Muscle layer of duodenum (tissue), 2 donors: Measurements from ENCODE around the gene GPR27.

Source experiments
- H3K27ac ChIP-seq: one replicate; pipeline ENCODE4 v1.7.0; 2013; ENCODE audit warnings: mild to moderate bottlenecking, low read length
- H3K27me3 ChIP-seq: one replicate; pipeline ENCODE4 v1.7.0; 2013; ENCODE audit warnings: low read depth, mild to moderate bottlenecking, control low read depth, low read length
- H3K36me3 ChIP-seq, 2 donors: one replicate each; pipeline ENCODE4 v1.7.0; 2013; ENCODE audit warnings: low read length in 2 of 2, control low read depth in 1 of 2, mild to moderate bottlenecking in 1 of 2; ENCODE audit not compliant: insufficient read depth in 2 of 2, control insufficient read depth in 1 of 2
- H3K4me1 ChIP-seq, 2 donors: one replicate each; pipeline ENCODE4 v1.7.0; 2013; ENCODE audit warnings: low read length in 2 of 2, mild to moderate bottlenecking in 2 of 2, control low read depth in 1 of 2, moderate library complexity in 1 of 2; ENCODE audit not compliant: insufficient read depth in 2 of 2, control insufficient read depth in 1 of 2
- H3K4me3 ChIP-seq, 2 donors: one replicate each; pipeline ENCODE4 v1.7.0; 2013; ENCODE audit warnings: low read length in 2 of 2, low read depth in 1 of 2, mild to moderate bottlenecking in 1 of 2
- H3K9me3 ChIP-seq, 2 donors: one replicate each; pipeline ENCODE4 v1.7.0; 2013; ENCODE audit warnings: low read length in 2 of 2, control low read depth in 1 of 2, mild to moderate bottlenecking in 1 of 2; ENCODE audit not compliant: control insufficient read depth in 1 of 2
- donor health status: healthy.

GPR27 gene

GRCh38 chr3:71734881-71735280 lies 18.8 kb upstream of the GPR27 start:
- no peaks in the 10 kb centered on the region for H3K36me3 ChIP-seq

GRCh38 chr3:71742621-71743020 lies 11.0 kb upstream of the GPR27 start:
- Histone ChIP-seq H3K4me1 (no peaks in the 10 kb centered on the region), H3K9me3 (peaks cover 7 to 28% of the 10 kb centered on the region in 2 donors), H3K27me3 (no peaks in the 10 kb centered on the region), H3K36me3 (no peaks in the 10 kb centered on the region), H3K27ac (no peak overlapping the region), H3K4me3 (no peak overlapping the region)

More at GRCh38 chr3:71734881-71735280, 18.8 kb upstream of the GPR27 start:
- Histone ChIP-seq H3K27ac (no peak overlapping the region), H3K9me3 (no peaks in the 10 kb centered on the region), H3K4me1 (peaks cover 3 to 5% of the 10 kb centered on the region in 2 donors), H3K4me3 (no peak overlapping the region), H3K27me3 (no peaks in the 10 kb centered on the region)

GRCh38 chr3:71744738-71745137 lies 8.9 kb upstream of the GPR27 start:
- no peaks in the 10 kb centered on the region for H3K4me1 ChIP-seq
- no peak overlapping the region for H3K4me3 ChIP-seq
- peaks cover 7 to 28% of the 10 kb centered on the region in 2 donors for H3K9me3 ChIP-seq
- H3K27me3 ChIP-seq, result no peaks in the 10 kb centered on the region
- no peak overlapping the region for H3K27ac ChIP-seq
- H3K36me3 ChIP-seq, result no peaks in the 10 kb centered on the region

- Histone ChIP-seq H3K4me3 (no peak overlapping the region), H3K4me1 (peaks cover 0 to 7% of the 10 kb centered on the region in 2 donors), H3K9me3 (no peaks in the 10 kb centered on the region), H3K27me3 (peaks cover 18% of the 10 kb centered on the region), H3K36me3 (no peaks in the 10 kb centered on the region), H3K27ac (no peak overlapping the region)
Observed at GRCh38 chr3:71751602-71752001, 2.1 kb upstream of the GPR27 start.

- H3K9me3 ChIP-seq, result no peaks in the 10 kb centered on the region
- no peak overlapping the region for H3K27ac ChIP-seq
- peak overlapping the region in 1 of 2 donors; percentile 66 for H3K4me3 ChIP-seq
- H3K27me3 ChIP-seq, result peaks cover 18% of the 10 kb centered on the region
- H3K4me1 ChIP-seq, result peaks cover 0 to 7% of the 10 kb centered on the region in 2 donors
- no peaks in the 10 kb centered on the region for H3K36me3 ChIP-seq
Observed at GRCh38 chr3:71752831-71753700, 589 bp upstream of the GPR27 start.

- Histone ChIP-seq H3K27me3 (peaks cover 18% of the 10 kb centered on the region), H3K36me3 (no peaks in the 10 kb centered on the region), H3K9me3 (no peaks in the 10 kb centered on the region), H3K4me1 (peaks cover 0 to 7% of the 10 kb centered on the region in 2 donors), H3K4me3 (peak overlapping the region in 1 of 2 donors; percentile 66), H3K27ac (no peak overlapping the region)
Observed at GRCh38 chr3:71754610-71755253, 1.1 kb downstream of the GPR27 start.

- H3K4me3 ChIP-seq, result no peak overlapping the region
Observed at GRCh38 chr3:71758091-71758490, 4.4 kb downstream of the GPR27 start.

GRCh38 chr3:71759401-71759800 lies 5.7 kb downstream of the GPR27 start:
- no peak overlapping the region for H3K4me3 ChIP-seq
- H3K4me1 ChIP-seq, result no peaks in the 10 kb centered on the region
- no peaks in the 10 kb centered on the region for H3K36me3 ChIP-seq
- no peak overlapping the region for H3K27ac ChIP-seq
- peaks cover 9% of the 10 kb centered on the region for H3K27me3 ChIP-seq
- no peaks in the 10 kb centered on the region for H3K9me3 ChIP-seq

More at GRCh38 chr3:71758091-71758490, 4.4 kb downstream of the GPR27 start:
- Histone ChIP-seq H3K9me3 (no peaks in the 10 kb centered on the region), H3K36me3 (no peaks in the 10 kb centered on the region), H3K27me3 (peaks cover 11% of the 10 kb centered on the region), H3K27ac (no peak overlapping the region), H3K4me1 (peaks cover 0 to 2% of the 10 kb centered on the region in 2 donors)

GRCh38 chr3:71760140-71760539 lies 6.5 kb downstream of the GPR27 start:
- Histone ChIP-seq H3K27me3 (peaks cover 8% of the 10 kb centered on the region), H3K27ac (no peak overlapping the region), H3K4me3 (no peak overlapping the region), H3K9me3 (no peaks in the 10 kb centered on the region), H3K4me1 (no peaks in the 10 kb centered on the region), H3K36me3 (no peaks in the 10 kb centered on the region)

- Histone ChIP-seq H3K9me3 (no peaks in the 10 kb centered on the region), H3K36me3 (no peaks in the 10 kb centered on the region), H3K27me3 (no peaks in the 10 kb centered on the region), H3K4me3 (no peak overlapping the region), H3K27ac (no peak overlapping the region), H3K4me1 (no peaks in the 10 kb centered on the region)
Observed at GRCh38 chr3:71763426-71763825, 9.8 kb downstream of the GPR27 start.

GRCh38 chr3:71771126-71771525 lies 17.5 kb downstream of the GPR27 start:
- H3K4me1 ChIP-seq, result no peaks in the 10 kb centered on the region
- H3K27me3 ChIP-seq, result no peaks in the 10 kb centered on the region
- no peaks in the 10 kb centered on the region for H3K9me3 ChIP-seq
- H3K27ac ChIP-seq, result no peak overlapping the region
- no peaks in the 10 kb centered on the region for H3K36me3 ChIP-seq
- no peak overlapping the region for H3K4me3 ChIP-seq
